Smooth muscle cell (in vitro differentiated cells): Measurements from ENCODE around the gene SLC66A1. TPM values are rescaled to one million over a fixed set of nuclear protein-coding genes. Genes with fewer than 3 reads are reported as not detected.
"Not testable (repeated sequence)": the region's sequence is repeated elsewhere in the genome, so short reads cannot be mapped to it uniquely, and the experiment has no call there.

ENCODE experiments used
- DNase-seq: peaks from one replicate; lab custom pipeline; 2025; ENCODE audit not compliant: unreplicated experiment; lab: John Stamatoyannopoulos, UW
- H2AFZ ChIP-seq: fragments of 200-600 bp; sonication (generic); 2 replicates; pipeline ENCODE4 v1.6.0; 2016; ENCODE audit warnings: antibody characterized with exemption, low read depth, mild to moderate bottlenecking
- H3F3A ChIP-seq: fragments of 200-600 bp; sonication (generic); 2 replicates; pipeline ENCODE4 v1.6.0; 2017; ENCODE audit warnings: antibody characterized with exemption, low read depth
- H3K27ac ChIP-seq: fragments of 200-600 bp; sonication (generic); 2 replicates; pipeline ENCODE4 v1.5.1; 2016; ENCODE audit warnings: low read depth, mild to moderate bottlenecking
- H3K27me3 ChIP-seq: fragments of 200-600 bp; sonication (generic); 2 replicates; pipeline ENCODE4 v1.6.1; 2016; ENCODE audit warnings: low read depth, mild to moderate bottlenecking
- H3K36me3 ChIP-seq: fragments of 200-600 bp; sonication (generic); 2 replicates; pipeline ENCODE4 v1.5.1; 2016; ENCODE audit warnings: low read depth
- H3K4me1 ChIP-seq: fragments of 200-600 bp; sonication (generic); 2 replicates; pipeline ENCODE4 v1.5.1; 2016; ENCODE audit warnings: low read depth
- H3K4me2 ChIP-seq: fragments of 200-600 bp; sonication (generic); 2 replicates; pipeline ENCODE4 v1.6.0; 2016; ENCODE audit warnings: mild to moderate bottlenecking
- H3K4me3 ChIP-seq: fragments of 200-600 bp; sonication (generic); 2 replicates; pipeline ENCODE4 v1.5.1; 2016; ENCODE audit warnings: mild to moderate bottlenecking
- H3K79me2 ChIP-seq: fragments of 200-600 bp; sonication (generic); 2 replicates; pipeline ENCODE4 v1.6.0; 2016; ENCODE audit warnings: low read depth, mild to moderate bottlenecking
- H3K9ac ChIP-seq: fragments of 200-600 bp; sonication (generic); 2 replicates; pipeline ENCODE4 v1.6.0; 2016; ENCODE audit warnings: low read depth
- H3K9me3 ChIP-seq: fragments of 200-600 bp; sonication (generic); replicated peaks from 2 replicates; pipeline ENCODE4 v1.5.1; 2016; ENCODE audit warnings: low read depth
- H4K20me1 ChIP-seq: fragments of 200-600 bp; sonication (generic); 2 replicates; pipeline ENCODE4 v1.6.0; 2016; ENCODE audit warnings: low read depth
- CTCF ChIP-seq: fragments of 200-600 bp; sonication (generic); IDR thresholded peaks from 2 replicates; pipeline ENCODE4 v1.5.1; 2017; ENCODE audit warnings: borderline replicate concordance, mild to moderate bottlenecking, antibody characterized with exemption; ENCODE audit not compliant: insufficient read depth, poor library complexity, severe bottlenecking
- WGBS: methylation state at CpG from one replicate; pipeline ENCODE4 v1.1.7; 2016; ENCODE audit warnings: low lambda C conversion rate; 5-methylcytosine and 5-hydroxymethylcytosine counted together
- polyA plus RNA-seq: library from polyadenylated mRNA; unstranded; fragments of >200 nt; fragmentation: Nextera tagmentation; extraction: Ambion mirVana; gene quantifications from 2 replicates; pipeline ENCODE4 v1.2.1, GENCODE V29; 2016
- total RNA-seq: library from RNA; depleted of rRNA; stranded (reverse); fragments of >200 nt; gene quantifications from 2 replicates; pipeline ENCODE4 v1.2.3, GENCODE V29; 2014

The SLC66A1 gene
- total RNA-seq: 13.4 and 23.9 TPM in 2 replicates
- polyA plus RNA-seq: 20.4 and 21.9 TPM in 2 replicates

DNA sequence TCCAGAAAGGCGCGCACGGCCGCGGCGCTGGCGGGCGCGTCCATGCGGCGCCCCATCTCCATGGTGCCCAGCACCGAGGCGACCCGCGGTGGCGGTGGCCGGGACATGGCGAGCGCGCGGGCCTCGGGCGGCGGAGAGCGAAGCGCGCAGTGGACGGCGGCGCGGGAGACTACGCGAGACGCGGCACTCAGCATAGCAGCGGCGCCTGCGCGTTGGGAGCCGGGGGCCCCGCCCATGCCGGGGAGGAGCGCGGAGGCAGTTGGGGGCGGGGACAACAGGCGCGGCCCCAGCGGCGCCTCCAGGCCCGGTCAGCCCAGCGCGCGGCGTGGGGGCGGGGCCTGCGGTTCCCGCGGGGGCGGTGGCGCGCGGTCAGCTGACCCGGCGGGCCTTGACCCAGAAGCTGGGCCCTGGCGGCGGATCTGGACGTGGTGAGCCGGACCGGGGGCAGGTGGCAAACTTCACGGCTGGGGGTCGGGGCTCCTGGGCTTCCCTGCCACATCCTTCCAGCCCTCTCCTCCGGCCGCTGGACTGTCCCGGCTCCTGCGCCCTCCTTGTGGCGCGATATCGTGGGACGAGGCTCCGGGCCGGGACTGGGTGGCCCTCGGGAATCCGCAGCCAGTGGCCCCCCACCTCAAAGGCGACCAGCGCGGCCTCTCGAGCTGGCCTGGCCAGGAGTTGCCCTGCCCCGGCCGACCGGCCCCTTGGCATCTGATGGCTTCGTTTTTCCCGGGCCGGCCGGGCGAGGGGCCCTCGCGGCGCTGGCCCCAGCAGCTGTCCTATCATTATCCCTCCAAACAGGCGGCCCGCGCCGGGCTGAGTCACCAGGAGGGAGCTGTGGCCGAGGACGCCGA, at the start of gene SLC66A1, which contains the start of gene AKR7A2:
Gene SLC66A1 (plus strand): TSS at position 396 of the 851 bp plus-strand sequence. CDS start 5,352 bp downstream, outside the sequence.
Gene AKR7A2 (minus strand): TSS at position 214 of the 851 bp plus-strand sequence. CDS start 20 bp downstream, at position 194.
- Histone ChIP-seq H3K79me2 (peaks cover 4% of the 10 kb centered on the region), H4K20me1 (peaks cover 32% of the 10 kb centered on the region), H3K36me3 (no peaks in the 10 kb centered on the region), H3K4me3 (peak within 1 kb of the TSS; percentile 94), H3K9ac (peak within 1 kb of the TSS; percentile 96), H3K27ac (peak within 1 kb of the TSS; percentile 93), H2AFZ (peak within 1 kb of the TSS; percentile 62), H3K4me2 (peak within 1 kb of the TSS; percentile 97), H3K4me1 (peaks cover 3% of the 10 kb centered on the region), H3K27me3 (no peaks in the 10 kb centered on the region), H3F3A (no peaks in the 10 kb centered on the region), H3K9me3 (no peaks in the 10 kb centered on the region)
- peak; percentile 75 for DNase-seq
- TF ChIP-seq CTCF: no peak
- under 1% methylated on average over 86 of the region's 105 CpGs for WGBS

GRCh38 chr1:19262744-19263143, 49.4 kb upstream of the SLC66A1 start:
- DNase-seq: no peak
- WGBS: 93% methylated on average over 5 of the region's 5 CpGs

GRCh38 chr1:19268445-19268844, 43.7 kb upstream of the SLC66A1 start:
- TF ChIP-seq CTCF: no peak
- no peak for DNase-seq
- H4K20me1 ChIP-seq: no peaks in the 10 kb centered on the region
- no peak overlapping the region for H3K27ac ChIP-seq
- no peaks in the 10 kb centered on the region for H3K4me1 ChIP-seq
- no peaks in the 10 kb centered on the region for H3F3A ChIP-seq
- no peaks in the 10 kb centered on the region for H3K9me3 ChIP-seq
- no peak overlapping the region for H3K4me3 ChIP-seq
- no peak overlapping the region for H3K9ac ChIP-seq
- WGBS: 84% methylated on average over 11 of the region's 11 CpGs
- H3K27me3 ChIP-seq: no peaks in the 10 kb centered on the region
- no peaks in the 10 kb centered on the region for H3K79me2 ChIP-seq
- no peaks in the 10 kb centered on the region for H3K36me3 ChIP-seq
- H2AFZ ChIP-seq: no peak overlapping the region
- H3K4me2 ChIP-seq: no peak overlapping the region

More at GRCh38 chr1:19262744-19263143, 49.4 kb upstream of the SLC66A1 start:
- Histone ChIP-seq H2AFZ (no peak overlapping the region), H3K9ac (no peak overlapping the region), H3K4me3 (no peak overlapping the region), H4K20me1 (no peaks in the 10 kb centered on the region), H3K4me1 (no peaks in the 10 kb centered on the region), H3K27ac (no peak overlapping the region), H3K36me3 (no peaks in the 10 kb centered on the region), H3F3A (no peaks in the 10 kb centered on the region), H3K27me3 (no peaks in the 10 kb centered on the region), H3K4me2 (no peak overlapping the region), H3K79me2 (no peaks in the 10 kb centered on the region), H3K9me3 (no peaks in the 10 kb centered on the region)
- TF ChIP-seq CTCF: no peak

DNA sequence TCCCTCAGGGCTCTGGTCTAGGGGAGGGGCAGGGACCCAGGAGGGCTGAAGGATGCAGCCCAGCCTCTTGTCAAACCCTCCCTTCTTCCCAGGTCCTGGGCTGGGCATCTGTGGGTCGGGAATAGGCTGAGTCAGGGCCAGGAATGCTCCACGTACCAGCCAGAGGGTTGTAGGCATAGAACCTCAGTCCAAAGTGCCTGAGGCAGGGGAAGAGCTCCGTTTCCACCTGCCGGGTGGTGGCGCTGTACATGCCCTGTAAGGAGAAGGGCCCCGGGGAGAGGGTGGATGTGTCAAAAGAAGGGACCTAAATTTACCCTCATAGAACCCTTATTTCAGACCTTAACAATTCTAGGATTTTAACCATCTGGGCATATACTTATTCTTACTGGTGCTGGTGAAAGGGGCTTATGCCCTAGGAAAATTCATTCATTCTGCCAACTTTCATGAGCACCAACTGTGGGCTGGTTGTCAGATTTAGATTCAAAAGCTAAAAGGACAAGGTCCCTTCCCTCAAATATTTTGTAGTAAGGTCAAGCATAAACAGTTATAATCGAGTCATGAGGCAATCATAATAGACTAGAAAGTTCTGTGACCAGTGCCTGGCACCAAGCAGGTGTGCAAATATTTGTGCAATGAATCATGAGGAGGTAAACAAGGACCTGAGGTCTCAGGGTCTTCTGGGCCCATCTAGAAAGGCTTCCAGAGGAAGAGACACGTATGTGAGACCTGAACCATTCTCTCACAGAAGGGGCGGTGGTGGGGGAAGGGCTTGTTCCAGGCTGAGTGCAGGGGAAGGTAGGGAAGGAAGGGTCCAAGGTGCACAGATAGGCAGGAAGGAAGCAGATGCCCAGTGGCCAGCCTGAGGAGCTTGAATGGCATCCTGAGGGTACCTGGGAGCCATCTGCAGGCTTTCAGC, 42.4 kb upstream of the SLC66A1 start:
- not testable (repeated sequence) for H3K27me3 ChIP-seq, H3K4me1 ChIP-seq, DNase-seq, H3K9ac ChIP-seq, H2AFZ ChIP-seq, H3K4me3 ChIP-seq, H3K79me2 ChIP-seq, H3K36me3 ChIP-seq, H4K20me1 ChIP-seq, H3F3A ChIP-seq, H3K9me3 ChIP-seq, H3K27ac ChIP-seq, H3K4me2 ChIP-seq
- 71% methylated on average over 8 of the region's 9 CpGs for WGBS

DNA sequence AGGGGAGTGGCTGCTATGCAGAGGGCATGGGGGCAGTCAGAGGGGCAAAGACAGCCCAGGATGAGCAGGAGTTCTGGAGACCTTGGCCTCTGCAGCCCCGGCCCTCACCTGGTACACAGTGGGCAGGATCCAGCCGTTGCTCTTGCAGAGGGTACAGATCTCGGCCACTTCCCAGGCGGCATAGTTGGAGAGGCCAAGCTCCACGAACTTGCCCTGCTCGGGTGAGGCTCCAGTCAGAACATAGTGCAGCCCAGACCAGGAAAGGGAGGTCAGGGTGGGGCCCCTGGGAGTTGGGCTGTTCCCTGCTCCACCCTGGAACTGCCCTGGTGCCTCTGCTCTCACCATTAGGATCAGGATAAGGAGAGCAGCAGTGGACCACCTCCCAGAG, 41.8 kb upstream of the SLC66A1 start:
- H3K36me3 ChIP-seq, H3K79me2 ChIP-seq, H3K27ac ChIP-seq, H3K27me3 ChIP-seq, H3K4me1 ChIP-seq, H3K9ac ChIP-seq, H2AFZ ChIP-seq, H3K4me3 ChIP-seq, H3K9me3 ChIP-seq, H3F3A ChIP-seq, H4K20me1 ChIP-seq, H3K4me2 ChIP-seq, DNase-seq: not testable (repeated sequence)
- 87% methylated on average over 6 of the region's 6 CpGs for WGBS
